HG03095 (cell line): Measurements from ENCODE around the gene ECEL1.
"Not testable (repeated sequence)": the region's sequence is repeated elsewhere in the genome, so short reads cannot be mapped to it uniquely, and the experiment has no call there.

Experiments
- ATAC-seq: cut with Tn5 transposase; IDR thresholded peaks from one replicate; pipeline ENCODE4 v1.9.1; 2021; ENCODE audit warnings: moderate library complexity; ENCODE audit not compliant: unreplicated experiment

The ECEL1 gene

DNA sequence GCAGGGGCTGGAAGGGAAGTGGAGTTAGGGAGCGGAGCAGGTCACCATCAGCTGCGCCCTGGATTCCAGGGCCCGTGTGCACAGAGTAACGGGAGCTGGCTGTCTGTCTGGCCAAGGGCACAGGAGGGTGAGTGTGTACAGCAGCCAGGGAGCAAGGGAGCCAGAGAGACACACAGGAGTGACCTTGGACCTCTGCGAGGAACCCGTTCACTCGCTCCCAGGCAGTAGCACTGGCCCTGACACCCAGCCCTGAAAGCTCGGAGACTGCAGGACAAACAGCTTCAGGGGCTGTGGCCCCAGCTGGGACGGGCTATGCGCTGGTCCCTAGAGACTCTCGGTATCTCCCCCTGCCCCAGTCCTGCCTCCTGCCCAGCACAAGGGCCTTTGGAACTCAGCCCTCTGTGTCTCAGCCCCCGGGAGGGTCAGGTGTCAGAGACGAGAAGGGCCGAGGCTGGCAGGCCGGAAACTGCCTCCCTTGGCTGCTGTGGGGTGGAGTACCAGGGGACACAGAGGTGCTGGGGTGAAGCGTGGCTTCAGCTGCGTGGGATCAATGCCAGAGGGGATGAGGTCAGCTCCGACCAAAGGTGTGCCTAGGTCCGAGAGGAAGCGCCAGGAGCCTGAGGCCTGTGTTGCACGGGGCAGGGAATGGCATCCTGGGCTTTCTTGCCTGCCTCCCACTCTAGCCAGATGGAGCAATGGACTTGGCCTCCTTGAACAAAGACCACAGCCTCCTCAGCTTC lies 43.8 kb downstream of the ECEL1 start:
- not testable (repeated sequence) for ATAC-seq

- ATAC-seq: not testable (repeated sequence)
These were observed 44.6 kb downstream of the ECEL1 start for GRCh38 chr2:232443047-232443446.

GRCh38 chr2:232442431-232442830 lies 45.2 kb downstream of the ECEL1 start:
- not testable (repeated sequence) for ATAC-seq

DNA sequence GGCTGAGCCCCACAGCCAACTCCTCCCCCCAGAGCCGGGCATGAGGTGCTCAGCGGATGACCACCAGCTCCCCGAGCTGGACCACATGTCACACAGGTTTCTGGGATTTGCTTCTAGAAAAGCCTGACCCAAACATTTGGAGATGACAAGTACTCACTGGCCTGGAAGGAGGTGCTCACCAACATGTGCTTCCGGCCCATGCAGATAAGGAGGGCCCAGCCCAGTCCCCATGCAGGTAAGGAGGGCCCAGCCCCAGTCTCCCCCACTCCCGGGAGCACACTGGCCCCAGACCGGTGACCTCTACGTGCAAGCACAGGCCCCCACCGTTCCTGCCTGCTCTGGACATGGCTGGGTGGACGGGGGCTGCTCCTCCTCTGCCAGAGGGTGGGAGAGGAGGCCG lies 45.7 kb downstream of the ECEL1 start:
- not testable (repeated sequence) for ATAC-seq

GRCh38 chr2:232441147-232441651 lies 46.4 kb downstream of the ECEL1 start:
- no peak for ATAC-seq

- ATAC-seq: peak; percentile 65
These were observed 47.2 kb downstream of the ECEL1 start for GRCh38 chr2:232440220-232441018.

DNA sequence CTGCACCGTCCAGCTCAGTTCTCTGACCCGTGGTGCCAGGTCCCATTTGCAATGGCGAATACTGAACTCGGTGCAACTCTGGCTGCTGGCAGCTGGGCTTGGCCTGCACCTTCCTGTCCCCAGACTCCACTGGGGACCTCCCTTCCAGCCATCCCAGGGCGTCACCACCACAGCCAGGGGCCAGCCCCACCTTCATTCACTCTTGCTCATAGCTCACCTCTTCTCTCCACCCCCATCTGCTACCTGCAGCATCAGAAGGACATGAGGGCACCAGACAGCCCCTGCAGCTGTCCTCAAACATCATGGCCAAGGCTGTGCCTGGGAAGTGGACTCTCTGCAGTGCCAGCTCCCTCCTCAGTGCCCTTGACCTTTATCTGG lies 47.9 kb downstream of the ECEL1 start:
- no peak for ATAC-seq

DNA sequence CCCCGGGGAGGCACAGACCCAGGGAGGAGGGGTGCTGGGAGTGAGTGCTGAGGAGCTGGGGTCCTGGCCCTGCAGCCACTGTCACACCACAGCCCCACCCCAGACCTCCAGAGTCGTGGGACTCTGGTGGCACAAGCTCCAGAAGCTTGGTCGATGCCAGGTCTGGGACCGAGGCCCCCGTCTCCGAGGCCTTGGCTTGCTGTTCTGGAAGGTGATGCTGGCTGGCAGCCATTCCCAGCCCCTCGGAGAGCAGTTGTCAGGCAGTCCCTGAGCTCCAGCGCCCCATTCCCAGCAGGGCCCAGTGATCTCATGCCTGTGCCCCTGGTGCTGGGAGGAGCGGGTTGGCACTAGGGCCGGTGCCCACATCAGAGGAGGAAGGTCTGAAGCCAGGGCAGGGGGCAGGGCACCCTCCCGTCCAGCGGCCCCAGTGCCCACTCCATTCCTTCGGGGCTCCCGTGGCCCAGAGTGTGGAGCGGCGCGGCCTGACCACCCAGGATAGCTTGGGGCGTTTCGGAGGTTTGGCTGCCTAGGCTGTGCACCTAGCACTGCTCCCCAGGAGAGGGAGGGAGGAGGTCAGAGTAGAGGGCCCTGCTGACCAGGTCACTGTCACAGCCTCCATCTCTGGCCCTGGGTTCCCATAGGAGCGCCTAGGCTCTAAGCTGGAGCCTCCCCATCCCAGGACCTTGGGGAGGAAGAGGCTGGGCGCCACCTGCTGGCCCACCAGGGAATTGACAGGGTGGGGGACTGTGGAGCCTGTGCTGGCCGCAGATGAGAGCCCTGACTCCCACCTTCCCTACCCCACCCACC lies 48.5 kb downstream of the ECEL1 start:
- no peak for ATAC-seq

DNA sequence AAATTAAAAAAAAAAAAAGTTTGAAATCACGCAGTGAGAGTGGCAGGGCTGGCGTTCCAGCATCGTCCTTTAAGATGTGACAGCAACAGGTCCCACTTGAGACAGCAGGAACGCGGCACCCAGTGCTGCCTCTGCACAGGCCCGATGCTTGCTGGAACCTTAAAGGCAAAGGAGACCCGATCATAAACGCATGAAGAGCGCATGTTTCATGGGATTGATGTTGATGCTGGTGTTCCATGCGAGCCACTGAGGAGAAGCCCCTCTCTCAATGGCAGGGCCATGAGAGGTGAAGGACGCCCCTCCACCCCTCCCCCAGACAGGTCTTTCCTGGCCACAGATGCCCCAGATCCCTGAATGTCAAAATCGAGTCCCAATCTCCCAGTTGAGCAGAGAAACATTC lies 49.5 kb downstream of the ECEL1 start:
- ATAC-seq: no peak

DNA sequence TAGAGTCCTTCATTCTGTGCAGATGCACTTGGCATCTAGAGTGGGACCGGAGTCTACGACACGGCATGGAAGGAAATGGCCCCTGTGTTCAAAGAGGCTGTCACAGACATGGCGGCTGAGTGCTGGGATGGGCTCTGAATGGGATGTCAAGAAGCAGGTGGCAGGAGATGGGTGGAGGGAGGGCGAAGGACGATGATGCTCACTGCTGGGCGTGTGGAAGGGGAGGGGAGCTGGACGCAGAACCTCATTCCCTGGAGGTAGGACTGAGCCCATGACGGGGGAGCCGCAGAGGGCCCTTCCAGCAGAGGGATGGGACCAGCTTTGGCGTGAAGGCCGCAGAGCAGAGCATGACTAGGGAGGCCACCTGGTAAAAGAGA lies 50.5 kb downstream of the ECEL1 start:
- ATAC-seq: no peak

- ATAC-seq: no peak
These were observed 51.0 kb downstream of the ECEL1 start for GRCh38 chr2:232436381-232437194.

- no peak for ATAC-seq
These were observed 51.8 kb downstream of the ECEL1 start for GRCh38 chr2:232435805-232436204.

- no peak for ATAC-seq
These were observed 52.3 kb downstream of the ECEL1 start for GRCh38 chr2:232435375-232435648.

- no peak for ATAC-seq
These were observed 52.9 kb downstream of the ECEL1 start for GRCh38 chr2:232434563-232435374.

DNA sequence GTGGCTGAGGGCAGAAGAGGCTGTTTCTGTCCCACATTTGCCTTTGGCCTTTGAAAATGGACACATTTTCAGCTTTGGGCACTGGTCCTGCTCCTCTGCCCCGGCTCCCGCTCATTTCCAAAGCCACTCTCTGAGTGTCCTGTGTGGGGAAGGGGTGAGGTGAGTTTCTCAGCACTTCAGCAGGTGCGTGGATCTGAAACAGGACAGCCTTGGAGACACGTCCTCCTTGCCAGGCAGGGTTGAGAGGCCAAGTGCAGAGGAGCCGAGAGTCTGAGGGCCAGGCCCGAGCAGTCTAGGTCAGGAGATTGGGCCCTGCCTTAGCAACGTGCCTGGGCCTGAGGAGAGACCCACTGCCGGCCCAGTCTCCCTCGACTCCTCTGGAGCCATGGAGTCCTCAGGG lies 53.5 kb downstream of the ECEL1 start:
- ATAC-seq: no peak

DNA sequence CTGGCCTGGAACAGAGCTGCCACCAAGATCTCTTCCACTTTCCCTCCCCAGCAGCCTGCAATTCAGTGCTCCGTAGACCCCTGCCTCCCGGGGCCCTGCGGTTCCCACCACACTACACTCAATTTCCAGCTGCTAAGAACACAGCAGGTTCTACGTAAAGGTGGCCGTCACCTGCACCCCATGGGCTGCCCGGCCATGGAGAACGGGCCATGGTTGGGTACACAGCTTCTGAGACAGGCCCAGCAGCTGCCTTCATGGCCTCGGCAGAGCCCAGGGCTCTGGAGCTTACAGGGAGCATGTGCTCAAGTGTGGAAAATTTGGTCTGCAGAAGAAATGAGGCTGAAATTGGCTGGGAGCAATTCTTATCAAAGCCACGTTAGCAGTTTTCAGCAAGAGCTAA lies 54.0 kb downstream of the ECEL1 start:
- ATAC-seq: not testable (repeated sequence)

GRCh38 chr2:232432598-232433184 lies 54.9 kb downstream of the ECEL1 start:
- ATAC-seq: no peak

DNA sequence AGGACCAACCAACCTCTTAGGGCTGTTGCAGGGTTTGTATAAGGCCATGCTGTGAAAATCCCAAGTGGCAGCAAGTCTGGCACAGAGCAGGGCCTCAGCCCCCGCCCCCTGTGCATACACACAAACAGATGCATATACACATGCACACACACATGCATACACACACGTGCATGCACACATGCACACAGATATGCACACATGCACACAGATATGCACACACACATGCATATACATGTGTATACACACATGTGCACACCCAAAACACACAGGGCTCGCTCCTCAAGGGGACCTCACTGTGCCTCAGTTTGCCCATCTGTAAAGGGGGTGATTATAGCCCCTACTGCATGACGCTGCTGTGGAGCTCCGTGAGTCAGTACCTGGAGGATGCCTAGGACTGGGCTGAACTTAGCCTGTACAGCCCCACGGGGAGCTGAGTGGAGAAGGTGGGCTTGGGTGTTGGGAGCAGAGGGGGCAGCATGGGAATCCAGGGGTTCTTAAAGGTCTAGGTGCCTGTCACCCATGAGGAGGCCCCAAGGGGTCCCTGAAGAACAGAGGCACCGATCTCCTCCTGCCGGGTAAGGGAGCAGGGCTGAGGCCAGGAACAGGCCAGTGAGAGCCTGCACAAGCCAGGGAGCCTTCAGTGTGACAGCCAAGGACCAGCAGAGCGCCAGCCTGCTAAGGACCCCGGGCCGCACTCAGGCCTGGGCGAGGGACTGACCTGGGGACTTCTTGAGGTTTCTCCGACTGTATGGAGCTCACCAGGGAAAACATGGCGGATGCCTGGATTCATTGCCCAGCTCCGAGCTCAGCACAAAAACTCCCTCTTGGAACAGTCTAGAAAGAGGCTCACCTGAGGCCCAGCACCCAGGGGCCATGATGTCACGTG lies 55.7 kb downstream of the ECEL1 start:
- ATAC-seq: no peak
